H9 (cell line): ENCODE measurements around the gene ASXL1. TPM values are rescaled to one million over a fixed set of nuclear protein-coding genes. Genes with fewer than 3 reads are reported as not detected.

Source experiments
- DNase-seq: peaks from one replicate; pipeline ENCODE4 v3.0.0-alpha.2; 2017
- H2AFZ ChIP-seq: one replicate; pipeline ENCODE4 v1.6.1; 2013; ENCODE audit warnings: mild to moderate bottlenecking, low read length, control low read depth, moderate library complexity
- H2AK5ac ChIP-seq: 2 replicates; pipeline ENCODE4 v1.6.1; 2013; ENCODE audit warnings: low read length, control low read depth, mixed read lengths; ENCODE audit not compliant: insufficient read length
- H2BK120ac ChIP-seq: one replicate; pipeline ENCODE4 v1.6.1; 2013; ENCODE audit warnings: low read depth, mild to moderate bottlenecking, low read length, control low read depth, inconsistent platforms; ENCODE audit not compliant: poor library complexity, severe bottlenecking
- H2BK12ac ChIP-seq: 2 replicates; pipeline ENCODE4 v1.6.1; 2013; ENCODE audit warnings: low read length, control low read depth, mixed read lengths, low read depth; ENCODE audit not compliant: insufficient read length
- H2BK15ac ChIP-seq: 2 replicates; pipeline ENCODE4 v1.6.1; 2013; ENCODE audit warnings: low read depth, low read length, control low read depth
- H2BK20ac ChIP-seq: one replicate; pipeline ENCODE4 v1.6.1; 2013; ENCODE audit warnings: low read depth, mild to moderate bottlenecking, low read length, control low read depth, inconsistent platforms; ENCODE audit not compliant: poor library complexity, severe bottlenecking
- H2BK5ac ChIP-seq: 2 replicates; pipeline ENCODE4 v1.6.1; 2013; ENCODE audit warnings: low read length, control low read depth, mixed read lengths; ENCODE audit not compliant: insufficient read length
- H3K14ac ChIP-seq: 2 replicates; pipeline ENCODE4 v1.6.1; 2013; ENCODE audit warnings: low read length, control low read depth; ENCODE audit not compliant: insufficient read depth
- H3K18ac ChIP-seq: 2 replicates; pipeline ENCODE4 v1.6.1; 2013; ENCODE audit warnings: low read depth, mild to moderate bottlenecking, mixed read lengths, low read length, control low read depth; ENCODE audit not compliant: insufficient read length
- H3K23ac ChIP-seq: 2 replicates; pipeline ENCODE4 v1.6.1; 2013; ENCODE audit warnings: low read length, control low read depth, mixed read lengths, low read depth; ENCODE audit not compliant: insufficient read length
- H3K23me2 ChIP-seq: 2 replicates; pipeline ENCODE4 v1.6.1; 2013; ENCODE audit warnings: low read depth, mild to moderate bottlenecking, mixed read lengths, low read length, control low read depth; ENCODE audit not compliant: insufficient read length, poor library complexity, severe bottlenecking
- H3K27ac ChIP-seq: 2 replicates; pipeline ENCODE4 v1.5.1; 2013; ENCODE audit warnings: low read length, control low read depth, mixed read lengths, low read depth; ENCODE audit not compliant: insufficient read length
- H3K27me3 ChIP-seq: 2 replicates; pipeline ENCODE4 v1.6.1; 2013; ENCODE audit warnings: low read length, control low read depth, inconsistent platforms; ENCODE audit not compliant: insufficient read depth
- H3K4ac ChIP-seq: 2 replicates; pipeline ENCODE4 v1.6.1; 2013; ENCODE audit warnings: low read depth, mild to moderate bottlenecking, control low read depth, inconsistent platforms, low read length, moderate library complexity
- H3K4me1 ChIP-seq: 2 replicates; pipeline ENCODE4 v1.6.1; 2013; ENCODE audit warnings: low read length, control low read depth, inconsistent platforms; ENCODE audit not compliant: insufficient read depth
- H3K4me2 ChIP-seq: 2 replicates; pipeline ENCODE4 v1.6.1; 2013; ENCODE audit warnings: low read length, control low read depth, mixed read lengths; ENCODE audit not compliant: insufficient read length, insufficient read depth
- H3K56ac ChIP-seq: 2 replicates; pipeline ENCODE4 v1.6.1; 2013; ENCODE audit warnings: low read depth, mild to moderate bottlenecking, mixed read lengths, low read length, control low read depth; ENCODE audit not compliant: insufficient read length
- H3K79me1 ChIP-seq: 2 replicates; pipeline ENCODE4 v1.6.1; 2013; ENCODE audit warnings: low read depth, mild to moderate bottlenecking, moderate library complexity, low read length, control low read depth, inconsistent platforms; ENCODE audit not compliant: insufficient read depth, poor library complexity, severe bottlenecking
- H3K79me2 ChIP-seq: 2 replicates; pipeline ENCODE4 v1.6.1; 2013; ENCODE audit warnings: low read length, control low read depth, inconsistent platforms; ENCODE audit not compliant: insufficient read depth
- H3K9ac ChIP-seq: 2 replicates; pipeline ENCODE4 v1.6.1; 2013; ENCODE audit warnings: low read length, control low read depth, mixed read lengths; ENCODE audit not compliant: insufficient read length; ENCODE audit errors: extremely low read depth
- H3K9me3 ChIP-seq: one replicate; pipeline ENCODE4 v1.6.1; 2013; ENCODE audit warnings: low read depth, low read length, inconsistent platforms; ENCODE audit not compliant: control insufficient read depth
- H3T11ph ChIP-seq: one replicate; pipeline ENCODE4 v1.6.1; 2013; ENCODE audit warnings: mild to moderate bottlenecking, low read length, control low read depth, inconsistent platforms
- H4K20me1 ChIP-seq: one replicate; pipeline ENCODE4 v1.6.1; 2013; ENCODE audit not compliant: control insufficient read depth, insufficient read length, insufficient read depth
- H4K5ac ChIP-seq: 2 replicates; pipeline ENCODE4 v1.6.1; 2013; ENCODE audit warnings: low read depth, mild to moderate bottlenecking, mixed read lengths, low read length, control low read depth; ENCODE audit not compliant: insufficient read length
- H4K8ac ChIP-seq: replicated peaks from 2 replicates; pipeline ENCODE4 v1.6.1; 2013; ENCODE audit warnings: low read length, control low read depth, mixed read lengths, low read depth; ENCODE audit not compliant: insufficient read length
- H4K91ac ChIP-seq: 2 replicates; pipeline ENCODE4 v1.6.1; 2013; ENCODE audit warnings: low read depth, mild to moderate bottlenecking, moderate library complexity, mixed read lengths, low read length, control low read depth; ENCODE audit not compliant: insufficient read length
- H3K27ac Mint-ChIP-seq, 3 experiments: 2 replicates in 2 of 3; 3 replicates in 1 of 3; pipeline ENCODE4 v1.8.0; 2020 to 2021; ENCODE audit warnings: mixed read lengths in 3 of 3, mild to moderate bottlenecking in 1 of 3, moderate library complexity in 1 of 3
- H3K27me3 Mint-ChIP-seq: 2 replicates; pipeline ENCODE4 v1.8.0; 2021; ENCODE audit warnings: low read depth, mild to moderate bottlenecking, moderate library complexity, mixed read lengths
- H3K36me3 Mint-ChIP-seq, 3 experiments: 2 replicates in 2 of 3; 3 replicates in 1 of 3; pipeline ENCODE4 v1.8.0; 2020 to 2021; ENCODE audit warnings: low read depth in 3 of 3, mixed read lengths in 3 of 3; ENCODE audit not compliant: insufficient read depth in 1 of 3
- H3K4me1 Mint-ChIP-seq, 2 experiments: 2 replicates each; pipeline ENCODE4 v1.8.0; 2020; ENCODE audit warnings: mixed read lengths in 2 of 2
- H3K4me3 Mint-ChIP-seq, 2 experiments: 2 replicates in 1 of 2; 3 replicates in 1 of 2; pipeline ENCODE4 v1.8.0; 2020 to 2021; ENCODE audit warnings: mild to moderate bottlenecking in 2 of 2, mixed read lengths in 2 of 2, moderate library complexity in 1 of 2
- H3K9me3 Mint-ChIP-seq, 2 experiments: 2 replicates in 1 of 2; 3 replicates in 1 of 2; pipeline ENCODE4 v1.8.0; 2020; ENCODE audit warnings: mild to moderate bottlenecking in 2 of 2, mixed read lengths in 2 of 2, moderate library complexity in 1 of 2
- CTCF ChIP-seq: fragments of 200-600 bp; sonication (generic); conservative IDR thresholded peaks from 3 replicates; pipeline ENCODE4 v1.8.0; 2021; ENCODE audit warnings: antibody characterized with exemption, mild to moderate bottlenecking
- WGBS: extraction: QIAGEN DNeasy Blood & Tissue Kit; methylation state at CpG from one replicate; pipeline ENCODE4 v1.1.7; 2013; ENCODE audit warnings: missing lambda C conversion rate, low lambda C conversion rate, mixed read lengths; ENCODE audit not compliant: insufficient read length; ENCODE audit errors: extremely low coverage; 5-methylcytosine and 5-hydroxymethylcytosine counted together
- total RNA-seq: library from RNA; stranded (reverse); gene quantifications from 2 replicates; pipeline ENCODE4 v1.2.1, GENCODE V29; 2021

ASXL1 gene
- total RNA-seq, 1 experiment from 2014 or later, result 39.5 TPM

DNA sequence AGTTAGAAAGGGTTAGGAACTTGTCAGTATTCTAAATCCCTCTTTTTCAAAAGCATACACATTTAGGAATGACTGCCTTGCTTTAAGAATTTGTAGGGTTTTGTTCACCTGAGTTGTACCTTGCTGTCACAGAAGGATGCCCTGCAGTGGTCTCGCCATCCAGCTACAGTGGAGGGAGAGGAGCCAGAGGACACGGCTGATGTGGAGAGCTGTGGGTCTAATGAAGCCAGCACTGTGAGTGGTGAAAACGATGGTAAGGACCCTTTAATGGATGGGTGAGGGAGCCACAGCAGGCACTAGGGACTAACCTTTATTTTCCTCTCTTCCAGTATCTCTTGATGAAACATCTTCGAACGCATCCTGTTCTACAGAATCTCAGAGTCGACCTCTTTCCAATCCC is 69.9 kb downstream of the ASXL1 start:
- H3K79me2 ChIP-seq, result no peaks in the 10 kb centered on the region
- DNase-seq, result no peak

More for the DNA sequence above, 69.9 kb downstream of the ASXL1 start:
- Histone ChIP-seq H3K14ac (no peak overlapping the region), H3K56ac (no peak overlapping the region), H3K18ac (no peak overlapping the region), H3K27me3 (no peaks in the 10 kb centered on the region), H2BK5ac (no peak overlapping the region), H2BK12ac (no peak overlapping the region), H3K23ac (no peak overlapping the region), H3K4me2 (no peak overlapping the region), H2AFZ (no peak overlapping the region), H2AK5ac (no peak overlapping the region), H3K9me3 (no peaks in the 10 kb centered on the region), H3K4me1 (no peaks in the 10 kb centered on the region), H2BK15ac (no peak overlapping the region), H3K9ac (no peak overlapping the region), H3K27ac (no peak overlapping the region), H4K20me1 (no peaks in the 10 kb centered on the region), H4K5ac (no peak overlapping the region), H2BK120ac (no peak overlapping the region), H3T11ph (no peak overlapping the region), H3K23me2 (no peaks in the 10 kb centered on the region), H4K8ac (no peak overlapping the region), H2BK20ac (no peak overlapping the region), H3K4ac (no peak overlapping the region), H3K79me1 (no peaks in the 10 kb centered on the region), H4K91ac (no peak overlapping the region)
- no peak overlapping the region for H3K4me3 Mint-ChIP-seq
- H3K27me3 Mint-ChIP-seq, result no peaks in the 10 kb centered on the region
- no peaks in the 10 kb centered on the region for H3K9me3 Mint-ChIP-seq
- no peak overlapping the region for H3K27ac Mint-ChIP-seq
- no peak for TF ChIP-seq CTCF
- no peaks in the 10 kb centered on the region for H3K4me1 Mint-ChIP-seq
- no CpG with 5 or more reads among the region's 6 CpGs for WGBS
- H3K36me3 Mint-ChIP-seq, result peaks cover 3 to 21% (median 18%) of the 10 kb centered on the region in 3 experiments; a peak in 5 of 7 replicates
